Activated effector memory CD4-positive, alpha-beta T cell treated with anti-CD3 and anti-CD28 coated beads, Interleukin-2, amount 50 U/mL, for 16 hours (primary cell): Measurements from ENCODE around the gene CLK4.

Experiments
- DNase-seq: peaks from one replicate; pipeline ENCODE4 v3.0.0-alpha.2; 2020

The CLK4 gene

DNA sequence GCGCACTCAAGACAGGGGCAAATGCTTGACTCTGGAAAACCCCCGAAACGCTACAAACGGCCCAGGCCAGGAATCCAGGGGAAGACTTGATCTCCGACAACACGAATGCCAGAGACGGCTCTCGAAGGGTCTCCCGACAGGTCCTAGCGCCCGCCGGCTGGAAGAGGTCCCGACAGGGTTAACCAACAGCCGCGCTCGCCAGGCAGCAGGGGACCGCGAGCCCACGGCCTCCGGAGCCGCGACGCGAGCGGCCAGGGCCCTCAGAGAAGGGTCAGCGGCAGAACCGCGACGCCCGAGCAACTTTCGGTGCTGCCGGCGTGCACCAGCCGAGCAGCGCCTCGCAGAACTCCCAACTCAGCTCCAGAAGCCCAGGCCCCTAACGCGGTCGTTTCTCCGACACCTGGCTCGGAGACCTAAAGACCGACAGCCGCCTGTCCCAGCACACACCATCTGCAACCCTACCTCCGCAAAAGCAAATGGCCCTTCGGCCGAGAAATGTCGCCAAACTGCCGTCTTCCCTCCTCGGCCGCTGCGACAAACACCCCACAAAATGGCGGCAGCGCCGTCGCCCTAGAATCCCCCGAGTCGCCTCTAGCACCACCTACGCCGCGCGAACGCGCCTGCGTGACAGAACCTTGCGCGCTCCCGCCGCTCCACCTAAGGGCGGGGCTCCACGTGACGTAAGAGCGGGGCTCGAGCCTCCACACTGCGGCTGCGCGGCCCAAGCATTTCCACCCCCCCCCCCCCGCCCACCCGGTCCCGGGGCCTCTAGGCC is at the start of gene CLK4:
TSS of gene CLK4 (minus strand) at position 567 of the 775 bp plus-strand sequence. CDS start 3,634 bp downstream, outside the sequence.
- peak; percentile 99 for DNase-seq

GRCh38 chr5:178675922-178676321 is 49.1 kb upstream of the CLK4 start:
- DNase-seq = no peak

DNA sequence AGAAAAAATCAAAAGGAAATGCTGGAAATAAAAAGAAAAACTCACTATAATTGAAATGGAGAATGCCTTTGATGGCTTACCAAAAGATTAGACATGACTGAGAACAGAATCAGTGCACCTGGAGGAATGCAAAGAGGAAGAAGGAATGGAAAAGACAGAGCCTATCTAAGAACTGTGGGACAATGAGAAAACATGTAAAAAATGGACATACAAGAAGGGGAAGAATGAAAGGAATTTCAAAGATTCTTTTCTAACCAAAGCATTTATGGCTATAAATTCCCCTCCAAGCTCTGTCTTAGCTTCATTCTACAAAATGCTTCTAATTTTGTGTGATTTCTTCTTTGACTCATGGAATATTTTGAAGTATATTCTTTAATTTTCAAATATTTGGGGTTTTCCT is 47.5 kb upstream of the CLK4 start:
- DNase-seq = no peak

DNA sequence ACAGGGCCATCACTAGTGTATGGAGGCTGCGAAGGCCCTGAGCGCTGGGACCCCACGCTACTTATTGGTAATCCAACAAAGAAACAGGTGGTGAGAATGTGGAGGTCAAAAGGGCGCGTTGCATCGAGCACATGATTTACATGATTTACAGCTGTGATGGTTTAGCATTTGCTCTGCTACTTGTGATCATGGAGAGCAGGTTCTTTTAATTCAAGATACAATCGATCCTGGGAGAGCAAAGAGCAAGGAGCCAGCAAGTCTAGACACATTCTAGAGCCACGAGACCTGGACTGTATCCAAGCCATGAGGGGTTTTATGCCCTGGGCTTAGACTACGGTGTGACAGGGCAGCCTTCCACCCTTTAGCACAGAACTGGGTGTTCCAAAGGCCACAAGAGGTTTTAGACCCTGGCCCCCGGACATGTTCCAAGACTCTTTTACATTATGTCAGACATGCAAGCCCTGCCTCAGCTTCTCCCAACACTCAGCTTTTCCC is 47.0 kb upstream of the CLK4 start:
- DNase-seq = no peak

DNA sequence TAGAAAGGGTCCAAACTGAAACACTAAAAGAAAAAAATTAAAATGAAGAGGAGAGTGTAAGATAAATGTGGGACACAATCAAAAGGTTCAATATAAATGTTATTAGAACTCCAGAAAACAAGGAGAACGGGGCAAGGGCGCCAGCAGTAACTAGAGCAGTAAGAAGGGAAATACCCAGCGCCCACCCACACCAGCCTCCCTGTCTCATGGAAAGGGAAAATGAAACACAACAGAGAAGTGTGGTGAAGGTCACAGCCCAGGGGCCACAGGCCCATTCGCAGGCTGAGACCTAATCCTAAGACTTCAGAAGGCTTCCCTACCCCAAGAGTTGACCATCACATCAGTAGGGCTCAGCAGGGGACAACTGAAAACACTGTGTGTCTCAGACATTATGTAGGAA is 45.8 kb upstream of the CLK4 start:
- DNase-seq = no peak

GRCh38 chr5:178671602-178672144 is 44.8 kb upstream of the CLK4 start:
- no peak for DNase-seq

GRCh38 chr5:178670351-178670885 is 43.6 kb upstream of the CLK4 start:
- DNase-seq = no peak

DNA sequence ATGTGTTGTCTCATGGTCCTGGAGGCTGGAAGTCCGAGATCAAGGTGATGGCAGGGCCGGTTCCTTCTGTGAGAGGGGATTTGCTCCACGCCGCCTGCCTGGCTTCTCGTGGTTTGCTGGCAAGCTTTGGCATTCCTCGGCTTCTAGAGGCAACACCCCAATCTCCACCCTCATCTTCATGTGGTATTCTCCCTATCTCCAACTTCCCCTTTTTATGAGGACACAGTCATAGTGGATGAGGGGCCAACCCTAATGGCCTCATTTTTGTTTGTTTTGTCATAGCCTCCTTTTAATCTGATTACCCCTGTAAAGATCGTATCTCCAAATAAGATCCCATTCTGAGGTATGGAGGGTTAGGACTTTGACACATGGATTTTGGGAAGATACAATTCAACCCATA is 41.7 kb upstream of the CLK4 start:
- DNase-seq = no peak

- DNase-seq = no peak
Measured at GRCh38 chr5:178667688-178668087, 40.8 kb upstream of the CLK4 start.

DNA sequence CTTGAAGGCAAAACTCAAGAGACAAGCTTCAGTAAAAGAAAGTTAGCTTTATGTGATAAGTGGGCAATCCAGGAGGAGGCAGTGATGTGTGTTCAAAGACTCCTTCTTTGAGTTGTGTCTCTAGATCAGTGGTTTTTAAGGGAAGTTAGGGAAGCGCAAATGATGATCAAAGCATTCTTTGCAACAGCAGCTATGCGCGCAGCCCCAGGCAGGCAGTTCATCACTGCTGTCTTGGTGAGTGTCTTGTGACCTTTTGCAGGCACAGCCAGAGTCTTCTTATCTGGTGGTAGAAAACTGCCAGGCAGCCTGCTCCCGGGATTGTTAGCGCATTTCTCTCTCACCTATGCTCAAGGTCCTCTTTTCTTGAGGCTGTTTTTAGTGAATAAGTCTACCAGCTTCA is 40.3 kb upstream of the CLK4 start:
- no peak for DNase-seq

DNA sequence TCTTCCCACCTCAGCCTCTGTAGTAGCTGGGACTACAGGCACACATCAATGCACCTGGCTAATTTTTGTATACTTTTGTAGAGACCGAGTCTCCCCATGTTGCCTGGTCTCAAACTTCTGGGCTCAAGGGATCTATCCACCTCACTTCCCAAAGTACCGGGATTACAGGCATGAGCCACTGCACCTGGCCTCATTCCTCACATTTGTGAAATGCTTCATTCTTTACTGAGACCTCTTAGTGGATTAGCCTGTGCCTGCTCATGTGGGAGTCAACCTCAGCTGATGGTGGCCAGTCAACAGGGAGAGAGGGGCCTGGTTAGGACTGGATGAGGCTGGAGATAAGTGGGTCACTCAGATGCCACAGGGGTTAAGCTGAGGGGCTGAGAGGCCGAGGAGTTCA is 37.3 kb upstream of the CLK4 start:
- no peak for DNase-seq

DNA sequence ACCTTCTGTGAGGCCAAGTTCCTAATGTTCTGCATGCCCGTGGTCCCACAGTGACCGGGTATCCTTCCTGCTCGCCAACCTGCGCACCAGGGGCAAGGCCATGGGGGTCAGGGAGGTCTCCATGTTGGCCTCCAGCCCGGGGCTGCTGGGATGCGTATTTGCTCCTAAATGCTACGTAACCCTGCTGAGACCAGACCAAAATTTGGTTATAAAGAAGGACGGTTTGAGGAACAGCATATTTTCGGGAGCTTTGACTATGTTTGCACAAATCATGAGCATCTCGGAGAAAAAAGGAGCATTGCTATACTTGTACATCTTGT is 35.7 kb upstream of the CLK4 start:
- DNase-seq = no peak

- DNase-seq = no peak
Measured at GRCh38 chr5:178661836-178662540, 35.1 kb upstream of the CLK4 start.

DNA sequence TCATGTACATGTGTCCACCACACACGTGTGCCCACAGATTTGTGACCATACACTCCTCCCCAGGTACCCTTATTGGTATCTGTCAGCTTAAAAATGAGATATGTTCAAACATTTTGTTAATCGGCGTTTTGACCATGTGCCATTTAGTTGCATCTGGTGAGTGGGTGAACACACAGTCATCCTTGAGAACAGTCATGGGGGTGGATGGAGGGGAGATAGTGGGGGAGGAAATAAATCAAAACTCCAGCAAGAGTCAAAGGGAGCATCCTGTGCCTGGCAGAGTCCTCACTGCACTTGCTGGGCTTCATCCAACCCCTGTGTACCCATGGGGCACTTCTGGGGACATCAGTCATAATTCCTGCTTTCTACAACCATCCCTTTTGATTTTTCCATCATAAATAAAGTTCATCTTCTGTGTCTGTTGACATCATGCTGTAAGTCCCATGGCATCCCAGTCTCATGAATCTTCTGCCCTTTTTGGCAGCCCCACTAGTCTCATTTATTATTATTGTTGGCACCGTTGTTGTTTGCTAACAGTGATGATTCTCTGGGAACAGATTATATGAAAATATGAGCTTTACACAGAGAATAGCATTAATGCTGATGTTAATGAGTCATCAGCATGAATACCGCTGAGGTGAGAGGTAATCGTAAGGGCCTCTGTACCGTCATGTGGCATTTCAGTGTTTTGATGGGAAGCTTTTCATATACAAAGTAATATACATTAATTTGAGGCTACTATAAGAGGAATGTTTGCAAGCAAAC is 24.4 kb upstream of the CLK4 start:
- no peak for DNase-seq

DNA sequence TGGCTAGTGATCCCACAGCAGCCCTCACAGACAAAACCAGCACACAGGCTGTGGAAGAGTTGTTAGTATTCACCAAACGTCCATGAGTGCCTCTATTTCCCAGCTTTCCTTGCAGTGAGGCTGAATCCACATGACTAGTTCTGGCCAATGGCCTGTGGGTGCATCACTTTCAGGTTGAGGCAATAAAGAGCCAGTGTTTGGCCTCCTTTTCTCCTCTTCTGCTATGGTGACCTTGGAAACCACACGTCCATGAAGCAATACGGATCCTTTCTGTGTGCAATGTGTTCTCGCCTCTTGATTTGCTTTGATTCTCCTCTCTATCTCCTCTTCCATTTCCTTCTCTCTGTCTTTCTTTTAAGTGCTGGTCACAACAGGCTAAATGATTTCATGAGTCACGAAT is 23.4 kb upstream of the CLK4 start:
- DNase-seq = no peak

- DNase-seq = no peak
Measured at GRCh38 chr5:178649580-178649979, 22.7 kb upstream of the CLK4 start.

- DNase-seq = no peak
Measured at GRCh38 chr5:178644826-178645545, 18.1 kb upstream of the CLK4 start.

DNA sequence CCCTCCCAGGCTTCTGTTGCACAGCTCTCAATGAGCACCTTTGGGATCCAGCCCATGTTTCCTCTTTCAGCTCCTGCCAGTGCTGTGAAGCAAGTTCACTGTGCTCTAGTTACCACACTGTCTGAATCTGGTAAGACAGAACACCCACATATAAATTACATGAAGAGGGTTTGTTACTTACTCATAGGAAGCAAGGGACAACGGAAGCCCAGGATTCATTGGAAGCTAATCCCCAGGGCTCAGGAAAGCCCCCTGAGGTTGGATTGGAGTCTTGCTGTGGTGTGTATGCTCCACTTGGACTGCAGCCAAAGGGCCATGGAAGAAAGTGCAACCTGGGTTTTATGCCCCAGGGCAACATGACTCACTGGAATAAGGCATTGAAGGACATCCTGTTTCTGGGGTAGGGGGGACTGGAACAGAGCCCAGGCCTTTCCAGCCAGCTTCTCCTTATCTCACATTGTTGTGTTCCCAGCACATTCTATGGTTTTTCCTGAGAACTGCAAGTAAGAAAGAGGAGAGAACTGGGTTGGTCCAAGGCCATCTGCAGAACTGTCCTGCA is 15.6 kb upstream of the CLK4 start:
- DNase-seq = no peak

DNA sequence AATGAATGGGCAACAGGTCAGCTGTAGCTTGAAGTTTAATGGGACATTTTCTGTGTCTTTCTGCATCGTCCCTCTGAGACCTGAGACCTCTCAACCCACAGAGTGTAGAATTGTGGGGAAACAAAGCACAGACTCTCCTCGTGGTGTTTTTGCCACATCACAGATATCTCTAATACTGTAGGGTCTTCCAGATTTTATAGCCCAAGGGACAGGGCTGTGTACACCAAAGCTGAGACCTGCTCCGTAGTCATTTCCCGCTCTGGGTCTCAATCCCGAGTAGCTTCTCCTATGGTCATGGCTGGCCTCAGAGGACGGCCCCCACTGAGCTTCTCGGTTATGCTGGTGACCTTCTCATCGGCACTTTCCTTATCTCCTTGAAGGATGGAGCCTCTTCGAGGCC is 14.9 kb upstream of the CLK4 start:
- DNase-seq = no peak

GRCh38 chr5:178640331-178641045 is 13.6 kb upstream of the CLK4 start:
- no peak for DNase-seq

DNA sequence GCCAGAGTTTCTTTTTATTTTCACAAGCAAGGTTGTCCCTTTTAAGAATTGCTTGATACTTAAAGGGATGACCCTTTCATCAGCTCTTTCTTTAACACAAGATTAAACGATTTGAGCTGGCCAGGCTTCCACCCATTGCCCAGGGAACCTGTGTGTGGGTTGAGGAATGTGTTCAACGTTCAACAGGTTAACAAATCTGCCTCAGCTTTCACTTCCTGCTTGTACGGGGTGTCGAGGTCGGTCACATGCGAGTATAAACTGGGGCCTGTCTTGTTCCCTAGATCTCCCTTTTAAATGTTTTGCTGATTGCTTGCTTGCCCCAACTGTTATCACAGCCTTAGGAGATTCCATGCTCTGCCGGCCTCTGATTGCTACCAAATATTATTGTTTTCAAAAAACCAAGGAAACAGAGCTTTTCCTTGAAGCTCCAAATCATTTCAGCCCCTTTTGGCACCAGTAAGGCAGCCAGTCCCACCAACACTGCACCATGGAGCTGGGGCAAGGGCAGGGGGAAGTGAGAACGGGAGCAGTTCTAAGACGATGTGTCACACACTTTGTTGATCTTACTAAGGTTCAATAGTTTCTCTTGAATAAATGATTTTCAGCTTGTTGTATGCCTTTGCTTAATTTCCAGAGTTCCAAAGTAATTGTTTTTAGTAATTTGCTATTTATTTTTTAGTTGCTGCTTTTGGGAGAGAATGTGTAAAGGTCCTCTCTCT is 10.7 kb upstream of the CLK4 start:
- no peak for DNase-seq
